Measurements from ENCODE around the gene HMSD. TPM values are rescaled to one million over a fixed set of nuclear protein-coding genes. Genes with fewer than 3 reads are reported as not detected.

The HMSD gene
- polyA plus RNA-seq, 3 donors, result not detected

- WGBS (ENCODE audit: insufficient coverage), result 7% methylated on average over 2 of the region's 5 CpGs
- intact Hi-C loops (cut with micrococcal nuclease), result no loop called here
- H3K79me2 ChIP-seq (ENCODE audit: insufficient read depth, low read length), result no peaks in the 10 kb centered on the region
- no peaks in the 10 kb centered on the region for H4K20me1 ChIP-seq (ENCODE audit: insufficient read depth, low read length)
- H2AFZ ChIP-seq (ENCODE audit: insufficient read depth, low read depth, low read length, poor library complexity, severe bottlenecking), result no peak overlapping the region
- no peak overlapping the region for H3K27ac Mint-ChIP-seq
- no peaks in the 10 kb centered on the region for H3K27me3 ChIP-seq (ENCODE audit: control insufficient read depth in 2 of 2, insufficient read depth in 2 of 2, low read length in 2 of 2)
- H3K36me3 Mint-ChIP-seq, result no peaks in the 10 kb centered on the region
- no peak overlapping the region for H3K4me2 ChIP-seq (replicated peaks; ENCODE audit: extremely low read depth, low read length, poor library complexity, severe bottlenecking)
- H3K36me3 ChIP-seq (replicated peaks in 1 of 2; ENCODE audit: control insufficient read depth in 1 of 2, insufficient read depth in 2 of 2, low read length in 2 of 2), result no peaks in the 10 kb centered on the region
- TF ChIP-seq CTCF (IDR thresholded peaks at IDR 0.05), result no peak
- no peak overlapping the region for H3K4me3 ChIP-seq (replicated peaks in 1 of 3; ENCODE audit: low read depth in 2 of 3, low read length in 3 of 3)
- H3K4me3 Mint-ChIP-seq, result no peak overlapping the region
- H3K9me3 ChIP-seq (replicated peaks in 1 of 2; ENCODE audit: control insufficient read depth in 1 of 2, insufficient read depth in 1 of 2, low read length in 2 of 2), result no peaks in the 10 kb centered on the region
- no peak overlapping the region for H3K9ac ChIP-seq (ENCODE audit: insufficient read depth, low read length, poor library complexity, severe bottlenecking)
- H3K27ac ChIP-seq (ENCODE audit: low read depth in 1 of 2, low read length in 2 of 2), result no peak overlapping the region
- H3K27me3 Mint-ChIP-seq (ENCODE audit: low read depth in 3 of 3), result peaks cover 0 to 2% (median 0%) of the 10 kb centered on the region in 3 donors
- H3K4me1 ChIP-seq (ENCODE audit: control insufficient read depth in 1 of 2, insufficient read depth in 2 of 2, low read length in 2 of 2), result peaks cover 8 to 10% of the 10 kb centered on the region in 2 donors
- DNase-seq, result no peak
- peaks cover 0 to 4% (median 0%) of the 10 kb centered on the region in 7 donors for H3K9me3 Mint-ChIP-seq
- H3K4me1 Mint-ChIP-seq, result peaks cover 15% of the 10 kb centered on the region
Observed at GRCh38 chr18:63953811-63954210, 4.7 kb downstream of the HMSD start.

GRCh38 chr18:63956755-63957154 lies 7.7 kb downstream of the HMSD start:
- H3K27ac ChIP-seq (ENCODE audit: low read depth in 1 of 2, low read length in 2 of 2), result no peak overlapping the region
- no peak for TF ChIP-seq CTCF (IDR thresholded peaks at IDR 0.05)
- intact Hi-C loops (cut with micrococcal nuclease), result no loop called here
- no peak for DNase-seq
- Mint-ChIP-seq H3K4me3 (no peak overlapping the region), H3K36me3 (no peaks in the 10 kb centered on the region), H3K4me1 (peaks cover 11% of the 10 kb centered on the region), H3K27ac (no peak overlapping the region), H3K9me3 (peaks cover 0 to 3% (median 0%) of the 10 kb centered on the region in 7 donors), H3K27me3 (ENCODE audit: low read depth in 3 of 3) (no peaks in the 10 kb centered on the region)
- H3K4me2 ChIP-seq (replicated peaks; ENCODE audit: extremely low read depth, low read length, poor library complexity, severe bottlenecking), result no peak overlapping the region
- H3K27me3 ChIP-seq (ENCODE audit: control insufficient read depth in 2 of 2, insufficient read depth in 2 of 2, low read length in 2 of 2), result no peaks in the 10 kb centered on the region
- H3K79me2 ChIP-seq (ENCODE audit: insufficient read depth, low read length), result no peaks in the 10 kb centered on the region
- no peaks in the 10 kb centered on the region for H3K36me3 ChIP-seq (replicated peaks in 1 of 2; ENCODE audit: control insufficient read depth in 1 of 2, insufficient read depth in 2 of 2, low read length in 2 of 2)
- peaks cover 6 to 10% of the 10 kb centered on the region in 2 donors for H3K4me1 ChIP-seq (ENCODE audit: control insufficient read depth in 1 of 2, insufficient read depth in 2 of 2, low read length in 2 of 2)
- WGBS (ENCODE audit: insufficient coverage), result no CpG with 5 or more reads among the region's 4 CpGs
- no peak overlapping the region for H3K4me3 ChIP-seq (replicated peaks in 1 of 3; ENCODE audit: low read depth in 2 of 3, low read length in 3 of 3)
- H3K9ac ChIP-seq (ENCODE audit: insufficient read depth, low read length, poor library complexity, severe bottlenecking), result no peak overlapping the region
- H4K20me1 ChIP-seq (ENCODE audit: insufficient read depth, low read length), result no peaks in the 10 kb centered on the region
- H3K9me3 ChIP-seq (replicated peaks in 1 of 2; ENCODE audit: control insufficient read depth in 1 of 2, insufficient read depth in 1 of 2, low read length in 2 of 2), result no peaks in the 10 kb centered on the region
- no peak overlapping the region for H2AFZ ChIP-seq (ENCODE audit: insufficient read depth, low read depth, low read length, poor library complexity, severe bottlenecking)
